Thyroid gland (tissue), 4 donors: ENCODE measurements around the gene IFT81. TPM values are rescaled to one million over a fixed set of nuclear protein-coding genes. Genes with fewer than 3 reads are reported as not detected.

Source experiments
- DNase-seq, 2 donors: peaks; one replicate each; pipeline ENCODE4 v3.0.0-alpha.2; 2019
- H3K27ac ChIP-seq, 3 donors: fragments of 200-600 bp; sonication (generic); 1 replicate in 2 of 3; 2 replicates in 1 of 3; pipeline ENCODE4 v1.5.1; 2016 to 2019; ENCODE audit warnings: mild to moderate bottlenecking in 1 of 3, moderate library complexity in 1 of 3
- H3K27me3 ChIP-seq: fragments of 200-600 bp; sonication (generic); one replicate; pipeline ENCODE4 v1.5.1; 2019
- H3K36me3 ChIP-seq, 2 donors: fragments of 200-600 bp; sonication (generic); one replicate each; pipeline ENCODE4 v1.5.1; 2016 to 2019
- H3K4me1 ChIP-seq, 2 donors: fragments of 200-600 bp; sonication (generic); one replicate each; pipeline ENCODE4 v1.5.1; 2017 to 2019
- H3K4me3 ChIP-seq, 3 donors: fragments of 200-600 bp; sonication (generic); replicated peaks in 1 of 3; 1 replicate in 2 of 3; 2 replicates in 1 of 3; pipeline ENCODE4 v1.5.1; 2016; ENCODE audit warnings: mild to moderate bottlenecking in 1 of 3
- H3K9me3 ChIP-seq: fragments of 200-600 bp; sonication (generic); one replicate; pipeline ENCODE4 v1.5.1; 2017
- CTCF ChIP-seq, 6 experiments: fragments of 200-600 bp in 3 of 6; fragments of 450-650 bp in 3 of 6; sonication (generic) in 3 of 6; IDR thresholded peaks; one replicate each; pipeline ENCODE4 v1.5.1; 2016 to 2019; ENCODE audit warnings: antibody characterized with exemption in 6 of 6, mild to moderate bottlenecking in 2 of 6, inconsistent platforms in 1 of 6, moderate library complexity in 1 of 6
- POLR2A ChIP-seq, 2 donors: fragments of 450-650 bp; IDR thresholded peaks; one replicate each; pipeline ENCODE4 v1.6.1; 2017; ENCODE audit warnings: antibody characterized with exemption in 2 of 2, mild to moderate bottlenecking in 2 of 2, moderate library complexity in 1 of 2
- WGBS, 2 donors: methylation state at CpG; one replicate each; pipeline ENCODE4 v1.1.5; 2017; 5-methylcytosine and 5-hydroxymethylcytosine counted together
- intact Hi-C: fragments of 100-400 bp; cut with DNase I; formaldehyde crosslinking; loops from one replicate; pipeline ENCODE4 v1.15.1; 2023
- total RNA-seq, 4 donors: library from RNA; depleted of rRNA; stranded (reverse); fragments of >200 nt; gene quantifications; one replicate each; pipeline ENCODE4 v1.2.3, GENCODE V29; 2016

IFT81 gene
- 10 to 100 TPM; 21.6 to 36.0 (median 29.5) TPM for total RNA-seq

GRCh38 chr12:110124269-110124995, at the start of gene IFT81:
Gene IFT81, plus strand, starts transcription at chr12:110124357. Its CDS starts 3,024 bp downstream, at chr12:110127381.
- Histone ChIP-seq H3K36me3 (peaks cover 0 to 2% of the 10 kb centered on the region in 2 donors), H3K4me3 (peak within 1 kb of the TSS; percentile 83 to 100 (median 86)), H3K9me3 (no peaks in the 10 kb centered on the region), H3K4me1 (peaks cover 5 to 10% of the 10 kb centered on the region in 2 donors), H3K27me3 (no peaks in the 10 kb centered on the region), H3K27ac (peak within 1 kb of the TSS; percentile 79 to 89 (median 88))
- intact Hi-C loops = no loop called here
- DNase-seq = peak; percentile 93 to 95
- 0 to 1% methylated on average over 30 to 37 of the region's 61 CpGs for WGBS, 2 donors
- peak; percentile 68 to 75 for TF ChIP-seq POLR2A (IDR thresholded peaks at IDR 0.05)
- no peak for TF ChIP-seq CTCF (IDR thresholded peaks at IDR 0.05)

GRCh38 chr12:110075880-110076279, 48.3 kb upstream of the IFT81 start:
- no peaks in the 10 kb centered on the region for H3K36me3 ChIP-seq
- no peaks in the 10 kb centered on the region for H3K27me3 ChIP-seq
- H3K4me3 ChIP-seq = no peak overlapping the region
- 96 to 97% methylated on average over 1 of the region's 1 CpG for WGBS, 2 donors
- H3K9me3 ChIP-seq = no peaks in the 10 kb centered on the region
- no peak for DNase-seq
- H3K27ac ChIP-seq = no peak overlapping the region
- H3K4me1 ChIP-seq = peaks cover 0 to 8% of the 10 kb centered on the region in 2 donors
- intact Hi-C loops = no loop called here
- TF ChIP-seq POLR2A (IDR thresholded peaks at IDR 0.05) (no peak), CTCF (IDR thresholded peaks at IDR 0.05) (no peak)

GRCh38 chr12:110077800-110078199, 46.4 kb upstream of the IFT81 start:
- Histone ChIP-seq H3K4me1 (peaks cover 0 to 8% of the 10 kb centered on the region in 2 donors), H3K27ac (no peak overlapping the region), H3K9me3 (no peaks in the 10 kb centered on the region), H3K4me3 (no peak overlapping the region), H3K36me3 (no peaks in the 10 kb centered on the region), H3K27me3 (no peaks in the 10 kb centered on the region)
- 75 to 81% methylated on average over 4 of the region's 4 CpGs for WGBS, 2 donors
- no peak for DNase-seq
- no peak for TF ChIP-seq CTCF (IDR thresholded peaks at IDR 0.05)
- TF ChIP-seq POLR2A (IDR thresholded peaks at IDR 0.05) = no peak
- intact Hi-C loops = no loop called here

- WGBS, 2 donors = 73 to 76% methylated on average over 24 of the region's 24 CpGs
- no peak overlapping the region for H3K4me3 ChIP-seq
These were observed 44.4 kb upstream of the IFT81 start for GRCh38 chr12:110079477-110080400.

More at GRCh38 chr12:110079477-110080400, 44.4 kb upstream of the IFT81 start:
- Histone ChIP-seq H3K27ac (peak overlapping the region in 1 of 3 donors; percentile 55), H3K36me3 (no peaks in the 10 kb centered on the region), H3K9me3 (no peaks in the 10 kb centered on the region), H3K27me3 (no peaks in the 10 kb centered on the region), H3K4me1 (peaks cover 0 to 8% of the 10 kb centered on the region in 2 donors)
- intact Hi-C loops = no loop called here
- peak; percentile 10 to 29 for DNase-seq
- TF ChIP-seq POLR2A (IDR thresholded peaks at IDR 0.05) = no peak
- no peak for TF ChIP-seq CTCF (IDR thresholded peaks at IDR 0.05)
